ENCODE data around the gene ADH4. TPM values are rescaled to one million over a fixed set of nuclear protein-coding genes. Genes with fewer than 3 reads are reported as not detected.
"Not testable (repeated sequence)": the region's sequence is repeated elsewhere in the genome, so short reads cannot be mapped to it uniquely, and the experiment has no call there.

Gene ADH4
- total RNA-seq, 1 experiment from 2014 or later, result 0.25 TPM

GRCh38 chr4:99109286-99109685 lies 34.8 kb downstream of the ADH4 start:
- H3K27me3 ChIP-seq (ENCODE audit: insufficient read depth, low read length); H3K79me2 ChIP-seq (ENCODE audit: insufficient read depth, low read length); H3K9me3 ChIP-seq (ENCODE audit: control insufficient read depth in 1 of 2, insufficient read depth in 1 of 2, low read depth in 1 of 2, low read length in 2 of 2); intact Hi-C loops (cut with micrococcal nuclease); ATAC-seq; H3K4me3 ChIP-seq (replicated peaks in 1 of 2; ENCODE audit: low read depth in 1 of 2, low read length in 2 of 2); POLR2A ChIA-PET; H3K4me2 ChIP-seq (ENCODE audit: low read length); BruUV-seq (replicated peaks); H3K9ac ChIP-seq (ENCODE audit: low read length); CTCF ChIA-PET; RAD21 ChIA-PET (ENCODE audit: low non-redundant PET in 1 of 2, low total read pairs in 2 of 2, uncharacterized antibody in 2 of 2, unreplicated experiment in 2 of 2); H3K4me1 ChIP-seq (ENCODE audit: control insufficient read depth in 1 of 2, insufficient read depth in 2 of 2, low read length in 2 of 2); H3K36me3 ChIP-seq (ENCODE audit: control insufficient read depth in 1 of 2, insufficient read depth in 2 of 2, low read length in 2 of 2); H3K27ac ChIP-seq (ENCODE audit: low read depth, low read length); H3K9me2 ChIP-seq (ENCODE audit: insufficient read depth); H2AFZ ChIP-seq (ENCODE audit: low read depth, low read length, poor library complexity, severe bottlenecking); DNase-seq (ENCODE audit: low read depth, low spot score); H4K20me1 ChIP-seq (ENCODE audit: insufficient read depth): not testable (repeated sequence)

- DNase-seq (ENCODE audit: low read depth, low spot score) (no peak), ATAC-seq (no peak)
- Histone ChIP-seq H3K4me3 (replicated peaks in 1 of 2; ENCODE audit: low read depth in 1 of 2, low read length in 2 of 2) (no peak overlapping the region), H4K20me1 (ENCODE audit: insufficient read depth) (no peaks in the 10 kb centered on the region), H3K9me3 (ENCODE audit: control insufficient read depth in 1 of 2, insufficient read depth in 1 of 2, low read depth in 1 of 2, low read length in 2 of 2) (no peaks in the 10 kb centered on the region), H3K9ac (ENCODE audit: low read length) (no peak overlapping the region), H3K9me2 (ENCODE audit: insufficient read depth) (no peaks in the 10 kb centered on the region), H3K27me3 (ENCODE audit: insufficient read depth, low read length) (no peaks in the 10 kb centered on the region), H3K79me2 (ENCODE audit: insufficient read depth, low read length) (no peaks in the 10 kb centered on the region), H3K36me3 (ENCODE audit: control insufficient read depth in 1 of 2, insufficient read depth in 2 of 2, low read length in 2 of 2) (no peaks in the 10 kb centered on the region), H3K27ac (ENCODE audit: low read depth, low read length) (no peak overlapping the region), H3K4me1 (ENCODE audit: control insufficient read depth in 1 of 2, insufficient read depth in 2 of 2, low read length in 2 of 2) (no peaks in the 10 kb centered on the region), H3K4me2 (ENCODE audit: low read length) (no peak overlapping the region), H2AFZ (ENCODE audit: low read depth, low read length, poor library complexity, severe bottlenecking) (no peak overlapping the region)
- ChIA-PET RAD21 (ENCODE audit: low non-redundant PET in 1 of 2, low total read pairs in 2 of 2, uncharacterized antibody in 2 of 2, unreplicated experiment in 2 of 2) (no interaction called here), CTCF (no interaction called here), POLR2A (no interaction called here)
- intact Hi-C loops (cut with micrococcal nuclease), result no loop called here
- BruUV-seq (replicated peaks), result no TSS peak
- TF ChIP-seq CBX3 (IDR thresholded peaks at IDR 0.05; ENCODE audit: low read depth) (no peak), YY1 (IDR thresholded peaks at IDR 0.05; ENCODE audit: extremely low read depth, insufficient replicate concordance, low read depth, low read length) (no peak), TCF7L2 (IDR thresholded peaks at IDR 0.05; ENCODE audit: borderline replicate concordance, extremely low read depth, insufficient read depth, insufficient read length) (no peak), MAX (IDR thresholded peaks at IDR 0.05) (no peak), EZH2 (IDR thresholded peaks at IDR 0.05) (no peak), SIN3A (IDR thresholded peaks at IDR 0.05; ENCODE audit: low read depth) (no peak), JUND (IDR thresholded peaks at IDR 0.05) (no peak), ZFX (IDR thresholded peaks at IDR 0.05) (no peak), SRF (IDR thresholded peaks at IDR 0.05; ENCODE audit: low read depth) (no peak), CEBPB (IDR thresholded peaks at IDR 0.05; ENCODE audit: low read depth) (no peak), FOSL1 (IDR thresholded peaks at IDR 0.05; ENCODE audit: low read depth) (no peak), RAD21 (IDR thresholded peaks at IDR 0.05; ENCODE audit: low read depth) (no peak), REST (IDR thresholded peaks at IDR 0.05; ENCODE audit: low read depth) (no peak), ATF3 (IDR thresholded peaks at IDR 0.05) (no peak), EZH2phosphoT487 (IDR thresholded peaks at IDR 0.05; ENCODE audit: borderline replicate concordance) (no peak), CTCF (IDR thresholded peaks at IDR 0.05 in 2 of 3, conservative IDR thresholded peaks at IDR 0.05 in 1 of 3; ENCODE audit: borderline replicate concordance in 1 of 3, insufficient read depth in 1 of 3, low read depth in 2 of 3, low read length in 2 of 3) (no peak), EGR1 (IDR thresholded peaks at IDR 0.05; ENCODE audit: low read depth) (no peak), ELF1 (IDR thresholded peaks at IDR 0.05; ENCODE audit: borderline replicate concordance, low read depth) (no peak), POLR2A (IDR thresholded peaks at IDR 0.05; ENCODE audit: borderline replicate concordance, extremely low read depth, insufficient read depth, insufficient read length) (no peak)
Measured at GRCh38 chr4:99104153-99104552, 39.9 kb downstream of the ADH4 start.
